Aorta (tissue), 5 donors: ENCODE measurements around the gene GATC. TPM values are rescaled to one million over a fixed set of nuclear protein-coding genes. Genes with fewer than 3 reads are reported as not detected.

Source experiments
- ATAC-seq: fragments of 200-7000 bp; cut with Tn5 transposase; one replicate; pipeline ENCODE4 v1.9.1; 2022; ENCODE audit warnings: moderate library complexity; ENCODE audit not compliant: low FRiP score
- DNase-seq, 2 donors: peaks; one replicate each; pipeline ENCODE4 v3.0.0-alpha.2; 2020
- H3K27ac ChIP-seq, 2 donors: one replicate each; pipeline ENCODE4 v1.5.1; 2013; ENCODE audit warnings: low read length in 2 of 2, mild to moderate bottlenecking in 2 of 2, moderate library complexity in 2 of 2, control low read depth in 1 of 2, inconsistent platforms in 1 of 2, low read depth in 1 of 2
- H3K27me3 ChIP-seq, 2 donors: one replicate each; pipeline ENCODE4 v1.6.1; 2013; ENCODE audit warnings: control low read depth in 1 of 2, low read length in 1 of 2, mild to moderate bottlenecking in 1 of 2, moderate library complexity in 1 of 2; ENCODE audit not compliant: insufficient read depth in 2 of 2, control insufficient read depth in 1 of 2
- H3K36me3 ChIP-seq, 2 donors: one replicate each; pipeline ENCODE4 v1.6.1; 2013; ENCODE audit warnings: control low read depth in 1 of 2, low read length in 1 of 2, mild to moderate bottlenecking in 1 of 2; ENCODE audit not compliant: insufficient read depth in 2 of 2, control insufficient read depth in 1 of 2
- H3K4me1 ChIP-seq, 2 donors: one replicate each; pipeline ENCODE4 v1.6.1; 2013; ENCODE audit warnings: low read length in 2 of 2, control low read depth in 1 of 2, mild to moderate bottlenecking in 1 of 2, moderate library complexity in 1 of 2; ENCODE audit not compliant: insufficient read depth in 2 of 2, control insufficient read depth in 1 of 2
- H3K4me3 ChIP-seq, 2 donors: one replicate each; pipeline ENCODE4 v1.5.1; 2013; ENCODE audit warnings: low read length in 2 of 2, control low read depth in 1 of 2, mild to moderate bottlenecking in 1 of 2
- H3K9me3 ChIP-seq: one replicate; pipeline ENCODE4 v1.6.1; 2013; ENCODE audit warnings: mild to moderate bottlenecking, low read length; ENCODE audit not compliant: control insufficient read depth
- WGBS, 2 donors: extraction: QIAGEN DNeasy Blood & Tissue Kit; methylation state at CpG; one replicate each; pipeline ENCODE4 v1.1.7; 2013; 5-methylcytosine and 5-hydroxymethylcytosine counted together
- intact Hi-C, 2 donors: fragments of 100-400 bp; cut with DNase I; formaldehyde crosslinking; loops; one replicate each; pipeline versions ENCODE4 v1.14.2 to v1.15.0; 2022
- polyA plus RNA-seq, 2 donors: library from polyadenylated mRNA; stranded (reverse); fragments of 200-250 nt; gene quantifications; one replicate each; pipeline ENCODE4 v1.2.3, GENCODE V29; 2013
- total RNA-seq, 2 donors: library from RNA; stranded (reverse); fragmentation: NEBNext Ultra II Directional; extraction: Animal tissue kit (Norgen Biotek cat#: 25700); gene quantifications; one replicate each; pipeline ENCODE4 v1.2.1, GENCODE V29; 2021
- donor health status: healthy with polysubstance abuse.
- donor health status: Bipolar disorder and iron deficiency.
- donor health status: DM: no; HTN: no; CAD: no.
- donor health status: DM: no; HTN: no; CAD: no.
- donor health status: DM: yes; HTN: yes; CAD: no.

GATC gene
- total and polyA plus RNA-seq, 4 donors = 9.8 to 24.5 (median 16.8) TPM

DNA sequence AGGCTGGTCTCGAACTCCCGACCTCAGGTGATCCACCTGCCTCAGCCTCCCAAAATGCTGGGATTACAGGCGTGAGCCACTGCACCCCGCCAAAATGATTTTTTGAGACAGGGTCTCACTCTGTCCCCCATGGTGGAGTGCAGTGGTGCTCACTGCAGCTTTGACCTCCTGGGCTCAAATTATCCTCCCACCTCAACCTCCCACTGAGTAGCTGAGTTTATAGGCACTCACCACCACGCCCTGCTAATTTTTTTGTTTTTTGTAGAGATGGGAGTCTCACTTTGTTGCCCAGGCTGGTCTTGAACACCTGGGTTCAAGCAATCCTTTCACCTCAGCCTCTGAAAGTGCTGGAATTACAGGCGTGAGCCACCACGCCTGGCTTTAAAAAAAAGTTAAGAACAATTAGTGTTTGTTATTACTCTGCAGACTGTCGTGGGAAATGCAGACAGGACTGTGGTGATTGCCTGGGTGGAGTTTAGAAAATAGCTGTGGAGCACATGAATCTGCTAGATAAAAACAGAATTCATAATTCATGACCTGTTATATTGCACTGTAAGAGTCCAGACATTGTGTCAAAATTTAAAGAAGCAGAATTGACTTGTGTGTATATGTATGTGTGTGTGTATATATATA is 17.5 kb upstream of the GATC start:
- Histone ChIP-seq H3K4me3 (no peak overlapping the region), H3K36me3 (no peaks in the 10 kb centered on the region), H3K27me3 (no peaks in the 10 kb centered on the region), H3K27ac (no peak overlapping the region), H3K4me1 (no peaks in the 10 kb centered on the region), H3K9me3 (no peaks in the 10 kb centered on the region)
- WGBS, 2 donors = 56 to 58% methylated on average over 8 of the region's 8 CpGs
- ATAC-seq = no peak
- intact Hi-C loops = loop anchor here (5.0 kb wide), 1 partner anchor 71 kb away; no protein-coding TSS in a partner anchor
- no peak for DNase-seq

GRCh38 chr12:120429368-120429767 is 16.9 kb upstream of the GATC start:
- WGBS, 2 donors = 51 to 52% methylated on average over 7 of the region's 7 CpGs
- H3K27me3 ChIP-seq = no peaks in the 10 kb centered on the region
- no peak overlapping the region for H3K27ac ChIP-seq
- no peak overlapping the region for H3K4me3 ChIP-seq
- no peak for DNase-seq
- ATAC-seq = no peak
- intact Hi-C loops = loop anchor here (5.0 kb wide), 1 partner anchor 72 kb away; no protein-coding TSS in a partner anchor
- H3K36me3 ChIP-seq = no peaks in the 10 kb centered on the region
- no peaks in the 10 kb centered on the region for H3K9me3 ChIP-seq
- no peaks in the 10 kb centered on the region for H3K4me1 ChIP-seq

DNA sequence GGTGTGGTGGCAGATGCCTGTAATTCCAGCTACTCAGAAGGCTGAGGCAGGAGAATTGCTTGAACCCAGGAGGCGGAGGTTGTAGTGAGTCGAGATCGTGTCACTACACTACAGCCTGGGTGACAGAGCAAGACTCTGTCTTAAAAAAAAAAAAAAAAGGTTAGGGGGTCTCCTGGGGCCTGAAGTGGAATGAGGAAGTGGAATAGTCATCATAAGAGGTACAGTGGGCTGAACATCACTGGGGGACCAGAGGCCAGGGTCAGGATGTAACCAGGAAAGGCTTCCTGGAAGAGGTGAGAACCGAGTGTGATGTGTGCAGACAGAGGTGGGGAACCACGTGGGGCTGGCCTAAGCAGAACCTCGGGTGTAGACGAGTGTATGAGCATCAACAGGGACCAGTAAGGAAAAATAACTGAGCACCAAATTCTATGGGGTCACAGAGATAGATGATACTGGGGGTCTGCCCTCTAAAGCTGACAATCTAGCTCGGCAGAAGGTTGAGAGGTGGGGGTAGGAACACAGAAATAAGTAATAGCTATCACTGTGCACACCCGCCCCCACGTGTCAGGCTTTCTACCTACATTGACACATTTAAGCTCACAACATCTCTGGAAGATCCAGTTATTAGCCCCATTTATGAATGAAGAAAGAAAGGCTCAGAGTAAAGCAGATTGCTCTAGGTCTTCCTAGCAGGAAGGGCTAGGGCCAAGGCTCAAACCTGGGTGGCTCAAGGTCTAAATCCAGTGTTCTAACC is 13.3 kb upstream of the GATC start:
- DNase-seq = no peak
- Histone ChIP-seq H3K27ac (no peak overlapping the region), H3K4me3 (no peak overlapping the region), H3K4me1 (no peaks in the 10 kb centered on the region), H3K36me3 (no peaks in the 10 kb centered on the region), H3K9me3 (no peaks in the 10 kb centered on the region), H3K27me3 (no peaks in the 10 kb centered on the region)
- WGBS, 2 donors = 56 to 59% methylated on average over 10 of the region's 10 CpGs
- intact Hi-C loops = loop anchor here (5.0 to 10.0 kb wide), 2 partner anchors 106 to 108 kb away; partner anchors contain the start of gene PLA2G1B (in 2 of the 2)
- ATAC-seq = no peak

DNA sequence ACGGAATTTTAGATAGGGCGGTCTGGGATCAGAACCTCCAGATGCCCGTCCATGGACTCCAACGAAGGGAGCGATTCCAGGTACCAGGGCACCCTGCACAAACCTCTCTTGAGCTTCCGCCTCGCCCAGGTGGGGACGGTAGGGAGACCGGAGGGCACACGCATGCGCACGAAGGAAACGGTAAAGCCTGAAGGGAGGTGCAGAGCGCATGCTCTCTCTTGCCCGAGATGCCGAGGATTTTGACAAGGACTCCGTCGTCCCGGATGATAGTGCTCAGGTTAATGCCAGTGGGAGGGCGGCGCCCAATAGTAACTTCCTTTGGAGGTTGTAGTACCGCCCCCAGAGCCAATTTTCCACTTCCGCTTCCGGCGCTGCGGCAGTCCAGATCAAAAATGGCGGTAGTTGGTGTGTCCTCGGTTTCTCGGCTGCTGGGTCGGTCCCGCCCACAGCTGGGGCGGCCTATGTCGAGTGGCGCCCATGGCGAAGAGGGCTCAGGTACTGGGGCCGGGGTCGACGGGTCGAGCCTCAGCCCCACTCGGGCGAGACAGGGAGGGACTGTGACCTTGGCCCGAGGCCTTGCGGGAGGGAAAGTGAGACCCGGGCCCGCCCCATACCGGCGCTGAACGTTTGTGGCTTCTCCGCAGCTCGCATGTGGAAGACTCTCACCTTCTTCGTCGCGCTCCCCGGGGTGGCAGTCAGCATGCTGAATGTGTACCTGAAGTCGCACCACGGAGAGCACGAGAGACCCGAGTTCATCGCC is 8.3 kb upstream of the GATC start, which contains the start of gene COX6A1:
TSS of gene COX6A1 (plus strand) at position 379 of the 760 bp plus-strand sequence. CDS start at position 393, 14 bp downstream.
- 0% methylated on average over 56 to 59 of the region's 59 CpGs for WGBS, 2 donors
- Histone ChIP-seq H3K36me3 (no peaks in the 10 kb centered on the region), H3K4me1 (no peaks in the 10 kb centered on the region), H3K4me3 (peak within 1 kb of the TSS; percentile 45 to 76), H3K27ac (peak within 1 kb of the TSS in 1 of 2 donors; percentile 28), H3K27me3 (no peaks in the 10 kb centered on the region), H3K9me3 (no peaks in the 10 kb centered on the region)
- DNase-seq = peak; percentile 96 to 97
- peak; percentile 94 for ATAC-seq
- intact Hi-C loops = loop anchor here (5.0 to 10.0 kb wide), 2 partner anchors 113 to 121 kb away; partner anchors contain the start of gene PLA2G1B (in 1 of the 2)

- no peaks in the 10 kb centered on the region for H3K36me3 ChIP-seq
- DNase-seq (no peak), ATAC-seq (no peak)
- H3K27me3 ChIP-seq = no peaks in the 10 kb centered on the region
- 38 to 40% methylated on average over 17 of the region's 17 CpGs for WGBS, 2 donors
- no peaks in the 10 kb centered on the region for H3K9me3 ChIP-seq
- intact Hi-C loops = loop anchor here (5.0 to 10.0 kb wide), 2 partner anchors 114 to 121 kb away; partner anchors contain the start of gene PLA2G1B (in 1 of the 2)
- H3K27ac ChIP-seq = peak overlapping the region in 1 of 2 donors; percentile 18
- no peaks in the 10 kb centered on the region for H3K4me1 ChIP-seq
- peak overlapping the region; percentile 45 to 76 for H3K4me3 ChIP-seq
Observed at GRCh38 chr12:120438495-120439198, 7.6 kb upstream of the GATC start.

GRCh38 chr12:120439646-120440247 is 6.5 kb upstream of the GATC start:
- H3K4me3 ChIP-seq = no peak overlapping the region
- peak; percentile 64 for ATAC-seq
- H3K36me3 ChIP-seq = peaks cover 0 to 3% of the 10 kb centered on the region in 2 donors

DNA sequence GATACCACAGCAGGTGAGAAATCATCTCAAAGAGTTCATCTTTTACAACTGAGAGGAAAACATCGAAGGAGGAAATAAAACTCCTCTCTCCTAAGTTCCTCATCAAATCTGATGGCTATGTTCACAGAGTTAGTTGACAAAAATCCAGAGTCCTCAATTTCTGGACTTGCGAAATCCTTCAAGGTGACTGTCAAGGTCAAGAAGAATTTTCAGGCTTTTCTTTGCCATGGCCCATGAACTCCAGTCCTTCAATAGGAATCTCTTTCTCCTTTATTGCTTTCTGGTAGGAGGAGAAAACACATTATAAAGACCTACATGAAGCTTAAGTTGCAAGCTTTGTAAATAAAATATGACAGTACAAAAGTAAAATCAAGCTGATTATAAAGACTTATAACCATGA is 1.6 kb upstream of the GATC start:
- no peak for DNase-seq
- ATAC-seq = no peak
- peaks cover 3 to 5% of the 10 kb centered on the region in 2 donors for H3K4me1 ChIP-seq
- WGBS, 2 donors = 86 to 93% methylated on average over 2 of the region's 2 CpGs
- no peaks in the 10 kb centered on the region for H3K9me3 ChIP-seq
- intact Hi-C loops = no loop called here
- H3K27ac ChIP-seq = no peak overlapping the region
- H3K4me3 ChIP-seq = no peak overlapping the region
- no peaks in the 10 kb centered on the region for H3K27me3 ChIP-seq
- peaks cover 2 to 3% of the 10 kb centered on the region in 2 donors for H3K36me3 ChIP-seq

More at GRCh38 chr12:120439646-120440247, 6.5 kb upstream of the GATC start:
- H3K27ac ChIP-seq = no peak overlapping the region
- no peaks in the 10 kb centered on the region for H3K27me3 ChIP-seq
- H3K4me1 ChIP-seq = no peaks in the 10 kb centered on the region
- WGBS, 2 donors = 15% methylated on average over 6 of the region's 6 CpGs
- H3K9me3 ChIP-seq = no peaks in the 10 kb centered on the region
- intact Hi-C loops = loop anchor here (5.0 to 10.0 kb wide), 2 partner anchors 115 to 122 kb away; partner anchors contain the start of gene PLA2G1B (in 1 of the 2)
- no peak for DNase-seq
